Pulmonary artery endothelial cell (primary cell): ENCODE measurements around the gene HNF1B. TPM values are rescaled to one million over a fixed set of nuclear protein-coding genes. Genes with fewer than 3 reads are reported as not detected.
"Not testable (repeated sequence)": the region's sequence is repeated elsewhere in the genome, so short reads cannot be mapped to it uniquely, and the experiment has no call there.

ENCODE experiments used
- DNase-seq: peaks from one replicate; pipeline ENCODE4 v3.0.0-alpha.2; 2011; ENCODE audit warnings: low read depth, low spot score
- total RNA-seq: library from RNA; depleted of rRNA; stranded (reverse); fragments of >200 nt; gene quantifications from 2 replicates; pipeline ENCODE4 v1.2.3, GENCODE V29; 2014

The HNF1B gene
- total RNA-seq = not detected in 2 replicates

- DNase-seq = no peak
Measured at GRCh38 chr17:37744961-37745800, at the start of gene HNF1B. Gene HNF1B (minus strand): TSS chr17:37745059. CDS start chr17:37744884, 175 bp downstream.

GRCh38 chr17:37792787-37793186, 47.9 kb upstream of the HNF1B start:
- no peak for DNase-seq

- DNase-seq = no peak
Measured at GRCh38 chr17:37791447-37792399, 46.9 kb upstream of the HNF1B start.

- no peak for DNase-seq
Measured at GRCh38 chr17:37789771-37790541, 45.1 kb upstream of the HNF1B start.

- DNase-seq = no peak
Measured at GRCh38 chr17:37789021-37789565, 44.2 kb upstream of the HNF1B start.

GRCh38 chr17:37788526-37788925, 43.7 kb upstream of the HNF1B start:
- no peak for DNase-seq

GRCh38 chr17:37787055-37787757, 42.3 kb upstream of the HNF1B start:
- DNase-seq = no peak

- DNase-seq = no peak
Measured at GRCh38 chr17:37786481-37786880, 41.6 kb upstream of the HNF1B start.

GRCh38 chr17:37782460-37782859, 37.6 kb upstream of the HNF1B start:
- DNase-seq = not testable (repeated sequence)

GRCh38 chr17:37781451-37781850, 36.6 kb upstream of the HNF1B start:
- DNase-seq = no peak

GRCh38 chr17:37779554-37779953, 34.7 kb upstream of the HNF1B start:
- no peak for DNase-seq

GRCh38 chr17:37774504-37774903, 29.6 kb upstream of the HNF1B start:
- no peak for DNase-seq

GRCh38 chr17:37772982-37773381, 28.1 kb upstream of the HNF1B start:
- DNase-seq = no peak

- DNase-seq = peak; percentile 29
Measured at GRCh38 chr17:37770631-37771518, 26.0 kb upstream of the HNF1B start.

GRCh38 chr17:37769050-37769449, 24.2 kb upstream of the HNF1B start:
- DNase-seq = no peak

GRCh38 chr17:37768438-37768837, 23.6 kb upstream of the HNF1B start:
- DNase-seq = no peak

- no peak for DNase-seq
Measured at GRCh38 chr17:37766971-37767370, 22.1 kb upstream of the HNF1B start.

- no peak for DNase-seq
Measured at GRCh38 chr17:37764383-37764782, 19.5 kb upstream of the HNF1B start.

- DNase-seq = no peak
Measured at GRCh38 chr17:37762666-37763065, 17.8 kb upstream of the HNF1B start.
